Suprapubic skin (tissue), 4 donors: ENCODE results near the gene ZNF628. TPM values are rescaled to one million over a fixed set of nuclear protein-coding genes. Genes with fewer than 3 reads are reported as not detected.

Experiments
- DNase-seq, 2 donors: peaks; one replicate each; pipeline ENCODE4 v3.0.0-alpha.2; 2019; ENCODE audit warnings: low spot score in 2 of 2
- H3K27ac ChIP-seq: fragments of 200-600 bp; sonication (generic); one replicate; pipeline ENCODE4 v1.5.1; 2019
- H3K27me3 ChIP-seq: fragments of 200-600 bp; sonication (generic); one replicate; pipeline ENCODE4 v1.5.1; 2019
- H3K36me3 ChIP-seq: fragments of 200-600 bp; sonication (generic); one replicate; pipeline ENCODE4 v1.5.1; 2019
- H3K4me1 ChIP-seq: fragments of 200-600 bp; sonication (generic); one replicate; pipeline ENCODE4 v1.5.1; 2019
- H3K4me3 ChIP-seq: fragments of 200-600 bp; sonication (generic); one replicate; pipeline ENCODE4 v1.5.1; 2019; ENCODE audit warnings: mild to moderate bottlenecking
- H3K9me3 ChIP-seq: fragments of 200-600 bp; sonication (generic); one replicate; pipeline ENCODE4 v1.5.1; 2019
- EP300 ChIP-seq: sonication (generic); formaldehyde crosslinking; IDR thresholded peaks from one replicate; pipeline ENCODE4 v1.6.1; 2017; ENCODE audit warnings: antibody characterized with exemption
- POLR2A ChIP-seq, 2 donors: fragments of 450-650 bp; IDR thresholded peaks; one replicate each; pipeline ENCODE4 v1.6.1; 2017; ENCODE audit warnings: antibody characterized with exemption in 2 of 2, mild to moderate bottlenecking in 2 of 2, moderate library complexity in 2 of 2
- POLR2AphosphoS5 ChIP-seq, 3 donors: sonication (generic); formaldehyde crosslinking; IDR thresholded peaks; one replicate each; pipeline ENCODE4 v1.6.1; 2017; ENCODE audit warnings: antibody characterized with exemption in 3 of 3
- WGBS: methylation state at CpG from one replicate; pipeline ENCODE4 v1.1.5; 2018; 5-methylcytosine and 5-hydroxymethylcytosine counted together
- total RNA-seq, 4 donors: library from RNA; depleted of rRNA; stranded (reverse); fragments of >200 nt; gene quantifications; one replicate each; pipeline ENCODE4 v1.1.0, GENCODE V29; 2016
- TF ChIP-seq, protein P1 (sequence below), 2 donors: fragments of 200-600 bp in 1 of 2; fragments of 450-650 bp in 1 of 2; sonication (generic) in 1 of 2; IDR thresholded peaks; one replicate each; pipeline ENCODE4 v1.5.1; 2016 to 2019; ENCODE audit warnings: antibody characterized with exemption in 2 of 2, mild to moderate bottlenecking in 1 of 2, moderate library complexity in 1 of 2

ZNF628 gene
- total RNA-seq, 4 donors from 2014 or later = 17.3 to 22.9 (median 19.8) TPM

DNA sequence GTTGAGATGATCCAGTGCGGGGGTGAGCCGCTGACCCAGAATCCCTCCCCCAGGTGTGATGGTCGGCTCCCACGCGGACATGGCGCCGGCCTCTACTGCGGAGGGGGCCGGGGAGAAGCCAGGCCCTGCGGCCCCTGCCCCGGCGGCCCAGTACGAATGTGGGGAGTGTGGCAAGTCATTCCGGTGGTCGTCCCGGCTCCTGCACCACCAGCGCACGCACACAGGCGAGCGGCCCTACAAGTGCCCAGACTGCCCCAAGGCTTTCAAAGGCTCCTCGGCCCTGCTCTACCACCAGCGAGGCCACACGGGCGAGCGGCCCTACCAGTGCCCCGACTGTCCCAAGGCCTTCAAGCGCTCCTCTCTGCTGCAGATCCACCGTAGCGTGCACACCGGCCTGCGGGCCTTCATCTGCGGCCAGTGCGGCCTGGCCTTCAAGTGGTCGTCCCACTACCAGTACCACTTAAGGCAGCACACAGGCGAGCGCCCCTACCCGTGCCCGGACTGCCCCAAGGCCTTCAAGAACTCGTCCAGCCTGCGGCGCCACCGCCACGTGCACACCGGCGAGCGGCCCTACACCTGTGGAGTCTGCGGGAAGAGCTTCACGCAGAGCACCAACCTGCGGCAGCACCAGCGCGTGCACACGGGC, 4.9 kb downstream of the ZNF628 start:
- DNase-seq = no peak
- Histone ChIP-seq H3K27me3 (no peaks in the 10 kb centered on the region), H3K4me3 (no peak overlapping the region), H3K9me3 (no peaks in the 10 kb centered on the region), H3K36me3 (peaks cover 24% of the 10 kb centered on the region), H3K27ac (no peak overlapping the region), H3K4me1 (peaks cover 42% of the 10 kb centered on the region)
- 97% methylated on average over 16 of the region's 52 CpGs for WGBS
- no peak for TF ChIP-seq EP300
- no peak for TF ChIP-seq POLR2AphosphoS5 (IDR thresholded peaks at IDR 0.05)
- TF ChIP-seq, protein P1, sequence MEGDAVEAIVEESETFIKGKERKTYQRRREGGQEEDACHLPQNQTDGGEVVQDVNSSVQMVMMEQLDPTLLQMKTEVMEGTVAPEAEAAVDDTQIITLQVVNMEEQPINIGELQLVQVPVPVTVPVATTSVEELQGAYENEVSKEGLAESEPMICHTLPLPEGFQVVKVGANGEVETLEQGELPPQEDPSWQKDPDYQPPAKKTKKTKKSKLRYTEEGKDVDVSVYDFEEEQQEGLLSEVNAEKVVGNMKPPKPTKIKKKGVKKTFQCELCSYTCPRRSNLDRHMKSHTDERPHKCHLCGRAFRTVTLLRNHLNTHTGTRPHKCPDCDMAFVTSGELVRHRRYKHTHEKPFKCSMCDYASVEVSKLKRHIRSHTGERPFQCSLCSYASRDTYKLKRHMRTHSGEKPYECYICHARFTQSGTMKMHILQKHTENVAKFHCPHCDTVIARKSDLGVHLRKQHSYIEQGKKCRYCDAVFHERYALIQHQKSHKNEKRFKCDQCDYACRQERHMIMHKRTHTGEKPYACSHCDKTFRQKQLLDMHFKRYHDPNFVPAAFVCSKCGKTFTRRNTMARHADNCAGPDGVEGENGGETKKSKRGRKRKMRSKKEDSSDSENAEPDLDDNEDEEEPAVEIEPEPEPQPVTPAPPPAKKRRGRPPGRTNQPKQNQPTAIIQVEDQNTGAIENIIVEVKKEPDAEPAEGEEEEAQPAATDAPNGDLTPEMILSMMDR (IDR thresholded peaks at IDR 0.05) = no peak
- no peak for TF ChIP-seq POLR2A (IDR thresholded peaks at IDR 0.05)

DNA sequence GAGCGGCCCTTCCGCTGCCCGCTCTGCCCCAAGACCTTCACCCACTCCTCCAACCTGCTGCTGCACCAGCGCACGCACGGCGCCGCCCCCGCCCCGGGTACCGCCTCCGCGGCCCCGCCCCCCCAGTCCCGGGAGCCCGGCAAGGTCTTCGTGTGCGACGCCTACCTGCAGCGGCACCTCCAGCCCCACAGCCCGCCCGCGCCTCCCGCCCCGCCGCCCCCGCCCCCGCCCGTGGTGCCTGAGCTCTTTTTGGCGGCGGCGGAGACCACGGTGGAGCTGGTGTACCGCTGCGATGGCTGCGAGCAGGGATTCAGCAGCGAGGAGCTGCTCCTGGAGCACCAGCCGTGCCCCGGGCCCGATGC, 5.4 kb downstream of the ZNF628 start:
- Histone ChIP-seq H3K9me3 (no peaks in the 10 kb centered on the region), H3K27me3 (no peaks in the 10 kb centered on the region), H3K27ac (no peak overlapping the region), H3K36me3 (peaks cover 24% of the 10 kb centered on the region), H3K4me1 (peaks cover 47% of the 10 kb centered on the region), H3K4me3 (no peak overlapping the region)
- TF ChIP-seq POLR2AphosphoS5 (IDR thresholded peaks at IDR 0.05) (no peak), EP300 (no peak), POLR2A (IDR thresholded peaks at IDR 0.05) (no peak)
- TF ChIP-seq, protein P1 (IDR thresholded peaks at IDR 0.05) = no peak
- WGBS = 80% methylated on average over 7 of the region's 40 CpGs
- no peak for DNase-seq

DNA sequence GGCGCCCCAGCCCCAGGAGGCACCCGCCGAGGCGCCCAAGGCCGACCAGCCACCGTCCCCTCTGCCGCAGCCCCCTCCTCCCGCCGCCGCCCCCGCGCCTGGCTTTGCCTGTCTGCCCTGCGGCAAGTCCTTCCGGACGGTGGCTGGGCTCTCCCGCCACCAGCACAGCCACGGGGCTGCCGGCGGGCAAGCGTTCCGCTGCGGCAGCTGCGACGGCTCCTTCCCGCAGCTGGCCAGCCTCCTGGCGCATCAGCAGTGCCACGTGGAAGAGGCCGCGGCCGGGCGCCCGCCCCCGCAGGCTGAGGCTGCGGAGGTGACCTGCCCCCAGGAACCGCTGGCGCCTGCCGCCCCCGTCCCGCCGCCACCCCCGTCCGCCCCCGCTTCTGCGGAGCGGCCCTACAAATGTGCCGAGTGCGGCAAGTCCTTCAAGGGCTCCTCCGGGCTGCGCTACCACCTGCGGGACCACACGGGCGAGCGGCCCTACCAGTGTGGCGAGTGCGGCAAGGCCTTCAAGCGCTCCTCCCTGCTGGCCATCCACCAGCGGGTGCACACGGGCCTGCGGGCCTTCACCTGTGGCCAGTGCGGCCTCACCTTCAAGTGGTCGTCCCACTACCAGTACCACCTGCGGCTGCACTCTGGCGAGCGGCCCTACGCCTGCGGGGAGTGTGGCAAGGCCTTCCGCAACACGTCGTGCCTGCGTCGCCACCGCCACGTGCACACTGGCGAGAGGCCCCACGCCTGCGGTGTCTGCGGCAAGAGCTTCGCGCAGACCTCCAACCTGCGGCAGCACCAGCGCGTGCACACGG, 5.9 kb downstream of the ZNF628 start:
- Histone ChIP-seq H3K36me3 (peaks cover 24% of the 10 kb centered on the region), H3K27ac (no peak overlapping the region), H3K4me1 (peaks cover 47% of the 10 kb centered on the region), H3K4me3 (no peak overlapping the region), H3K9me3 (no peaks in the 10 kb centered on the region), H3K27me3 (no peaks in the 10 kb centered on the region)
- WGBS = 100% methylated on average over 4 of the region's 83 CpGs
- TF ChIP-seq EP300 (no peak), POLR2A (IDR thresholded peaks at IDR 0.05) (no peak), POLR2AphosphoS5 (IDR thresholded peaks at IDR 0.05) (no peak)
- TF ChIP-seq, protein P1 (IDR thresholded peaks at IDR 0.05) = no peak
- DNase-seq = peak in 1 of 2 donors; percentile 54

DNA sequence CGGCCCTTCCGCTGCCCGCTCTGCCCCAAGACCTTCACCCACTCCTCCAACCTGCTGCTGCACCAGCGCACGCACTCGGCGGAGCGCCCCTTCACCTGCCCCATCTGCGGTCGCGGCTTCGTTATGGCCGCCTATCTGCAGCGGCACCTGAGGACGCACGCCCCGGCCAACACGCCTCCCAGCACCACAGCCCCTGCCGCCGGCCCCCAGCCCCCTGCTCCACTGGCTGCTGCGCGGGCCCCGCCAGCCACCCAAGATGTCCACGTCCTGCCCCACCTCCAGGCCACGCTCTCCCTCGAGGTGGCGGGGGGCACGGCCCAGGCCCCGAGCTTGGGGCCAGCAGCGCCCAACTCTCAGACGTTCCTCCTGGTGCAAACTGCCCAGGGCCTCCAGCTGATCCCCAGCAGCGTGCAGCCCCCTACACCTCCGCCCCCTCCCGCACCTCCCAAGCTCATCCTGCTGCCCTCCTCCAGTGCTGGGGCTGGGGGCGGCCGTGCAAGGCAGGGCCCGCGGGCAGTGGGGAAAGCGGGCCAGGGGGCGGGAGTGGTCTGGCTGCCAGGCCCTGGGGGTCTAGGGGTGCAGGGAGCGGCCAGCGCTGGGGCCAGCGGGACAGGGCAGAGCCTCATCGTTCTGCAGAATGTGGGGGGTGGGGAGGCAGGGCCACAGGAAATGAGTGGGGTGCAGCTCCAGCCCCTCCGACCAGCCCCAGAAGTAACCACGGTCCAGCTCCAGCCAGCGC, 6.7 kb downstream of the ZNF628 start:
- peaks cover 47% of the 10 kb centered on the region for H3K4me1 ChIP-seq
- H3K9me3 ChIP-seq = no peaks in the 10 kb centered on the region
- no peak overlapping the region for H3K27ac ChIP-seq
- H3K36me3 ChIP-seq = peaks cover 24% of the 10 kb centered on the region
- H3K27me3 ChIP-seq = no peaks in the 10 kb centered on the region
- peak in 1 of 2 donors; percentile 60 for DNase-seq
- 97% methylated on average over 33 of the region's 47 CpGs for WGBS
- H3K4me3 ChIP-seq = no peak overlapping the region
- no peak for TF ChIP-seq EP300
- no peak for TF ChIP-seq POLR2AphosphoS5 (IDR thresholded peaks at IDR 0.05)
- TF ChIP-seq POLR2A (IDR thresholded peaks at IDR 0.05) = no peak
- TF ChIP-seq, protein P1 (IDR thresholded peaks at IDR 0.05) = no peak
